Fibroblast of skin of right biceps (primary cell): ENCODE data around the gene KCNIP3.

Source experiments
- DNase-seq: peaks from one replicate; pipeline ENCODE4 v3.0.0-alpha.2; 2013

KCNIP3 gene

DNA sequence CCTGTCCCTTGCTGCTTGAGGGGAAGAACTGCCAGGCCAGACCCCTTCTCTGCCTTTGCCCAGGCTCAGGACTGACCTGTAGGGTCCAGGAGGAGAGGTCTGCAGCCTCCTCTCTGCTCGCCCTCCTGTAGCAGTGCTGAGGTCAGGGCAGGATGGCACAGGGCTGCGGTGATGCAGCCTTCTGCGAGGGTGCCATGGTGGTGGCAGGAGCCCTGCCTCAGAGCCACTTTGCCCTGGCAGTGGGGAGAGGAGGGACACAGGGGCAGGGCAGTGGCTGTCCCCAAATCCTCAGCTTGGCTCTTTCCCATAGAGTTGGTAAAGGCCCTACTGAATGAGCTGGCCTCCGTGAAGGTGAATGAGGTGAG lies 22.0 kb upstream of the KCNIP3 start:
- no peak for DNase-seq

DNA sequence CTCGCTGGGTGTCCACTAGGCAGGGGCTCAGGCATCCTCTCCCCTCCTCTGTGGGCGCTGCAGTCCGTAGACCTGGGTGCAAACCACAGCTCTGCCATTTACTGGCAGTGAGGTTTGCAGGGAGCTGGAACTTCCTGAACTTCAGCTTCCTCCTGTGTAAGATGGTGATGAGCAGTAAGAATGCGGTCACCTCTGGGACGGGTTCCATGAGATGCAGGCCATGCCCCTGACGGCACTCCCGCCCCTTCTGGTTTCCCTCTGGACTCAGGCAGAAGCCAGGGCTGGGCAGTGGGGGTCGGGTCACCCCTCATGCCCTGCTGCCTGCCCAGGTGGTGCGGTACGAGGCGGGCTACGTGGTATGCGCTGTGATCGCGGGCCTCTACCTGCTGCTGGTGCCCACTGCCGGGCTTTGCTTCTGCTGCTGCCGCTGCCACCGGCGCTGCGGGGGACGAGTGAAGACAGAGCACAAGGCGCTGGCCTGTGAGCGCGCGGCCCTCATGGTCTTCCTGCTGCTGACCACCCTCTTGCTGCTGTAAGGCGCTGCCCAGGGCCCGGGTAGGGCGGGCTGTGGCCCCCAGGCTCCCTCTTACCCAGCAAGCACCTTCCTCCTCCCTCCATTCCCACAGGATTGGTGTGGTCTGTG lies 21.4 kb upstream of the KCNIP3 start:
- DNase-seq, result no peak

DNA sequence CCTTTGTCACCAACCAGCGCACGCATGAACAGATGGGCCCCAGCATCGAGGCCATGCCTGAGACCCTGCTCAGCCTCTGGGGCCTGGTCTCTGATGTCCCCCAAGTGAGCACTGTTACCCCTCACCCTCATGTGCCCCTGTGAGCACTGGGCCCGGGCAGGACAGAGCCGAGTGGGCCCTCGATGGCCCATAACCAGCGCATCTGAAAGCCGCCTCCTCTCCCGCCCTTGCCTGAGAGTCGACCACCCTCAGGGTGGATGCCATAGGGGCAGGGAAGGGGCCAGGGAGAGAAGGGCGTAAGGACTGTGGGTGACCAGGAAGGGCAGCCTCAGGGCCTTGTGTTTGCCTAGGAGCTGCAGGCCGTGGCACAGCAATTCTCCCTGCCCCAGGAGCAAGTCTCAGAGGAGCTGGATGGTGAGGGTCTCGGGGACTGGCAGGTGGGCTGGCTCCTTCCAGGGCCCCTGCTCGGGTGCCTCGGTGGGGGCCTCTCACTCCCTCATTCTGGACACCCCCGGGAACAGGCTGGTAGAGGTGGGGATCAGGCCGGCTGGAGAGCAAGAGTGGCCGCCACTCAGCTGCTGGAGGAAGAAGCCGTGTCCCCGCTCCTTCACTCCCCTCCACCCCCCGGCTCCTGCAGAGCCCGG lies 20.8 kb upstream of the KCNIP3 start:
- DNase-seq, result no peak

- no peak for DNase-seq
These were observed 20.3 kb upstream of the KCNIP3 start for GRCh38 chr2:95276888-95277245.

DNA sequence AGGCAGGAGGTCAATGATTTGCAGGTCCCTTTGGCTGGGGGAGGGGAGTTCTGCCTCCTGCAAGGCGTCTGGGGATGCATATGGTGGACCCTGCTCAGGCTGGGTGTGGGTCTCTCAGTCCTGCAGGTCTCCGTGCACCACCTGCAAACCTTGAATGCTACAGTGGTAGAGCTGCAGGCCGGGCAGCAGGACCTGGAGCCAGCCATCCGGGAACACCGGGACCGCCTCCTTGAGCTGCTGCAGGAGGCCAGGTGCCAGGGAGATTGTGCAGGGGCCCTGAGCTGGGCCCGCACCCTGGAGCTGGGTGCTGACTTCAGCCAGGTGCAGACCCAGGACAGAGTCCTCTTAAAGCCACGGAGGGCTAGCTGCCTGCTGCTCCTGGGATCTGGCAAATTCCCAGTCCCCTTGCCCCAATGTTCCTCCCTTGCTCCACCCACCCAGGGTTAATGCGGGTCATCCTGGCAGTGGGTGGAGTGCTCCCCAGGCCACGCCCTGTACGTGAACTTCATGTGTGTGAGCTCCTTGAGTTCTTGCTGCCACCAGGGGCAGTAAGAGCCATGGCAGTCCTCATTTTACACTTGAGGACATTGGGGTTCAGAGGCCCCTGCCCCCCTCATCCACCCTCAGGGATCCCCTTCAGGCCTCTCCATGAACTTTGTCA lies 19.8 kb upstream of the KCNIP3 start:
- no peak for DNase-seq

GRCh38 chr2:95278051-95278471 lies 19.1 kb upstream of the KCNIP3 start:
- peak; percentile 67 for DNase-seq

GRCh38 chr2:95278637-95279225 lies 18.4 kb upstream of the KCNIP3 start:
- no peak for DNase-seq

GRCh38 chr2:95279435-95280035 lies 17.6 kb upstream of the KCNIP3 start:
- DNase-seq, result no peak

- no peak for DNase-seq
These were observed 16.1 kb upstream of the KCNIP3 start for GRCh38 chr2:95281071-95281470.

DNA sequence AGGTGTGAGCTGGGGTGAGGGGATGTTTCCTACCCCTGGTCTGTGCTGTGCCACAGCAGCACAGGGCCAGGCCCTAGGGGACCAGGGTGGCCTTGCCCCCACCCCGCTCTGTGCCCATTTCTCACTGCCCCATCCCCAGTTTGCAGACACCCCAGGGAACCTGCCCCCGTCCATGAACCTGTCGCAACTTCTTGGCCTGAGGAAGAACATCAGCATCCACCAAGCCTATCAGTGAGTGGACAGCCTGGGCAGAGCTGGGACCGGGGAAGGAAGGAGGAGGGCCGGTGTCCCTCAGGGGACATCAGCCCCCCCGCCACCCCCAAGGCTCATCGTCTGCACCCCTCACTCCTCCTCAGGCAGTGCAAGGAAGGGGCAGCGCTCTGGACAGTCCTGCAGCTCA lies 15.4 kb upstream of the KCNIP3 start:
- no peak for DNase-seq

DNA sequence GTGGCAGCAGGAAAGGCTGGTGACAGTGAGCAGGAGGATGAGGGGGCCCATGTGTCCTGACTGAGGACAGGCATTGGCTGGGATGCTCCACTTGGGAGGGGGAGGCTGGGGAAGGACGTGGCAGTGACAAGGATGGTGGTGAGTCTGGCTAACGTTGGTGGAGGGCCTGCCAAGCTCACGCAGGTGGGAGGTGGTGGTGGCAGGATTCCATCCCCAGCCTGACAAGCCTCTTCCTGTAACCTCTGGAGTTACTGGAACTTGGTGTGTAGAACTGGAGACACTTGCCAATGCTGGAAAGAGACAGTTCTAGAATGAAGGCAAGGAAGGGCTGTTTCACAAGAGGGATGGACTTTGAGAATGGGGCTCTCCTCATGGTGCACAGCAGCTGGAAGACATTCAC lies 14.7 kb upstream of the KCNIP3 start:
- DNase-seq, result no peak

GRCh38 chr2:95283562-95283961 lies 13.6 kb upstream of the KCNIP3 start:
- no peak for DNase-seq

GRCh38 chr2:95284886-95285541 lies 12.1 kb upstream of the KCNIP3 start:
- no peak for DNase-seq

- no peak for DNase-seq
These were observed 11.6 kb upstream of the KCNIP3 start for GRCh38 chr2:95285542-95285932.

GRCh38 chr2:95287336-95287735 lies 9.8 kb upstream of the KCNIP3 start:
- no peak for DNase-seq

GRCh38 chr2:95287806-95288205 lies 9.3 kb upstream of the KCNIP3 start:
- no peak for DNase-seq

DNA sequence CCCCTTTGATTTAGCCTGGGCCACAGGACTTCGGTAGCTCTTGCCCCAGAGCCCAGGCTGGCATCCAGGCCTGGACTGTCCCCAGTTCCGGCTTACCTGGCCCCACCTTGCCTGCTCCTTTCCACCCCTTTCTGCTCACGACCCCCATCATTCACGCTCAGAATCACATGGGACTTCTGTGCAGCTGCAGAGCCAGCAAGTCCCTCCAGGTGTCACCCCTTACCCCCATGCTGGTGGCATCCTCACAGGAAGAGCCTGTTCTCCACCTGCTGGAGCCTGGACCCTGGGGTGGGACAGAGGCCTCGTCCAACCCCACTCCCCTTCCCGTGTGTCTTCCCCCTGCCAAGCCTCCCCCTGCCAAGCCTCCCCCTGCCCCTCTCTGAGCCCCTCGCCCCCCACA lies 7.9 kb upstream of the KCNIP3 start:
- no peak for DNase-seq

- DNase-seq, result no peak
These were observed 5.9 kb upstream of the KCNIP3 start for GRCh38 chr2:95291222-95291621.

DNA sequence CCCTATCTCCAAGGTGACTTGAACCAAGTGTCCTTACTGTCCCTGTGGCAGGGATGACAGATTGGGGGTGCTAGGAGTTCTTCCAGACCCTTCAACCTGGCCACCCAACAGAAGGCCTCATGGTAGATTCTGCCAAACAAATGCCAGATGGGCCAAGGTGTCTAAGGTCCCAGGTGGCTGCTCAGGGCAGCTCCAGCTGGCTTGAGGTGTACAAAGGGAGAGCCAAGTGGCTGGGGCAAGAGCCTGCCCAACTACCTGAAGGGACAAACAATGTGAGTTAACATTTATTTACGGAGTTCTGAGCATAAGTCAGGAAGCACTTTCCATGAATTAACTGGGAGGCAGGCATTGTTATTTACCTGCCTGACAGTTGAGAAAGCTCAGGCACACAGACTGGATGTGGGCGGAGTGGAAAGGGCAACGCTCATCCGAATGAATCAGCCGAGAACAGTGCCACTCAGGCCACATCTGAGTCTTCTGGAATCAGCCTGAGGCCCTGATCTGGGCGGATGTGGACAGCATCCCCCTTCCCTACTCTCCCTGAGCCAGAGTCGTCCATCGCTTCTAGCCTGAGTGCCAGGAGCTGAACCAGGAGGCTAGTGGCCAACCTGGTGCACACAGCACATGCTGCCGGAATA lies 4.4 kb upstream of the KCNIP3 start:
- DNase-seq, result no peak

DNA sequence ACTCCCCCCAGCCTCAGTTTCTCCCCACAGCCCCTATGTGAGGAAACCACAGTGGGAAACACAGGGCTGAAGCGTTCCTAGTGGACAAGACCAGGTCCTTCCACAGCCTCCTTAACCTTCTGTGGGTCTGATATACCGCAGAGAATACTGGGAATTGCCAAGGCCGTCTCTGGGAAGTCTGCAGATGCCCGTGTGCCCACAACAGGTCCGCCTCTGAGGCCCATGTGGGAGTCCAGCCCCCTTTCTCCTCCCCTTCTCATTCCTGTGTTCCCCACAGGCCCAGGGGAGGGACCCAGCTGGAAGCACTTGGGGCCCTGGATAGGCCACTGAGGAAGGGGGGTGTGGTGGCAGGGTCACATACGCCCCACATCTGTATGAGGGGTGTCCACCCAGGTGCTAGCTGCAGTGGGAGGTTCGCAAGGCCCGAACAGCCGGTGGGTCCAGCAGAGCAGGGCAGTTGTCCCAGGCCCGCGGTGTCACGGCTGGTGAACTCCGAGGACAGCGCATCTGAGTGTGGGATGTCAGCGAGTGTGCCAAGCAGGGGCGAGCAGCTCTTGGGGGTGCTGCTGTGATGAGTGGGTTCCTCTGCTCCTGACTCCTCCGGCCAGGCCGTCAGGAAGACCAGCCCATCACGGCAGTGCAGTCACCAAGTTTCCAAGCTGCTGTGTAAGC lies 2.4 kb upstream of the KCNIP3 start:
- DNase-seq, result no peak

DNA sequence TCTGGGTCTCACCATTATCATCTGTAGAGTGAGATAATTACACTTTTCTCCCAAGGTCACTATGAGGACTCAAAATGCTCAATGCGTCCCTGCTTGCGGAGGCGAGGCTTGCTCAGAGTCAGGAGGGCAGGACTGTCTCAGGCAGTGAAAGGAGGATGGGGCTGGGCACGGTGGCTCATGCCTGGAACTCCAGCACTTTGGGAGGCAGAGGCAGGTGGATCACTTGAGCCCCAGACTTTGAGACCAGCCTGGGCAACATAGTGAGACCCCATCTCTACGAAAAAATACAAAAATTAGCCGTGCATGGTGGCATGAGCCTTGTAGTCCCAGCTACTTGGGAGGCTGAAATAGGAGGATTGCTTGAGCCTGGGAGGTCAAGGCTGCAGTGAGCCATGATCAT lies 1.8 kb upstream of the KCNIP3 start:
- no peak for DNase-seq

DNA sequence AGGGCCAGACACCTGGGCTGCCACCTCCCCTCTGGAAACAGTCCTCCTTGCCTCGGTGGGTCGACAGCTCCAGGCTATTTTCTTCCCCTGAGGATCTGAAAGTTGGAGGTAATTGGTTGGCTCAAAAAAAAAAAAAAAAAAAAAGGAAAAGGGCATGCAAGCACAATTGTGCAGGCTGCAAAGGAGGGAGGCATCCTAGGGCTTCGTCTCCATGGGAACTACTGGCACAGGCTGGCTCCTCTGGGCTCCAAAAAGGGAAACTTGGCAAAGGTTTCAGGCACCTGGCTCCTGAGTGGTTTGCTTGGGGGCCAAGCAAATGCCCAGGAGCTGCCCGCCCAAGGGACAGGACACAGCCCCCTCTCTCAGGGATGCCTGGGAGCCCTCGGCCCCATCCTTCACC lies 1.1 kb upstream of the KCNIP3 start:
- no peak for DNase-seq
